SU-DHL-6 (cell line): Measurements from ENCODE around the gene ART5.

Experiments used
- H2AFZ ChIP-seq: fragments of 200-600 bp; sonication (generic); 2 replicates; pipeline ENCODE4 v1.6.1; 2014; ENCODE audit warnings: low read depth, mild to moderate bottlenecking, moderate library complexity, mixed read lengths, antibody characterized with exemption, low read length; ENCODE audit not compliant: severe bottlenecking
- H3F3A ChIP-seq: fragments of 200-600 bp; shearing (Covaris generic); 2 replicates; pipeline ENCODE4 v1.6.0; 2016; ENCODE audit warnings: antibody characterized with exemption, mild to moderate bottlenecking; ENCODE audit not compliant: insufficient read depth
- H3K27ac ChIP-seq: fragments of 200-600 bp; sonication (generic); 2 replicates; pipeline ENCODE4 v1.5.1; 2016; ENCODE audit warnings: low read depth, mild to moderate bottlenecking, low read length, moderate library complexity, mixed read lengths
- H3K27me3 ChIP-seq: fragments of 200-600 bp; sonication (generic), shearing (Covaris generic); 2 replicates; pipeline ENCODE4 v1.6.0; 2014; ENCODE audit warnings: mild to moderate bottlenecking, low read length
- H3K36me3 ChIP-seq: fragments of 200-600 bp; sonication (generic); 2 replicates; pipeline ENCODE4 v1.6.1; 2014; ENCODE audit warnings: mild to moderate bottlenecking, low read length, mixed read lengths
- H3K4me2 ChIP-seq: fragments of 300-600, 200-600 bp; shearing (Covaris generic), sonication (generic); 2 replicates; pipeline ENCODE4 v1.6.0; 2014; ENCODE audit warnings: low read length, low read depth, mild to moderate bottlenecking; ENCODE audit not compliant: poor library complexity, severe bottlenecking
- H3K4me3 ChIP-seq: fragments of 200-600 bp; sonication (generic); 2 replicates; pipeline ENCODE4 v1.5.1; 2014; ENCODE audit warnings: antibody characterized with exemption, low read length, mild to moderate bottlenecking, mixed read lengths; ENCODE audit not compliant: insufficient read depth, poor library complexity, severe bottlenecking
- H3K79me2 ChIP-seq: fragments of 200-600 bp; sonication (generic); 2 replicates; pipeline ENCODE4 v1.6.1; 2014; ENCODE audit warnings: mild to moderate bottlenecking, low read length, moderate library complexity; ENCODE audit not compliant: insufficient read depth
- H3K9ac ChIP-seq: fragments of 200-600 bp; sonication (generic); 2 replicates; pipeline ENCODE4 v1.7.0; 2014; ENCODE audit warnings: mild to moderate bottlenecking, low read length
- H3K9me2 ChIP-seq: fragments of 200-600 bp; sonication (generic); replicated peaks from 2 replicates; pipeline ENCODE4 v1.6.1; 2014; ENCODE audit warnings: low read length; ENCODE audit not compliant: insufficient read depth
- H3K9me3 ChIP-seq: fragments of 200-600 bp; sonication (generic); 2 replicates; pipeline ENCODE4 v1.6.1; 2014; ENCODE audit warnings: low read length, mixed read lengths; ENCODE audit not compliant: insufficient read depth
- H4K20me1 ChIP-seq: fragments of 200-600 bp; sonication (generic); 2 replicates; pipeline ENCODE4 v1.6.1; 2014; ENCODE audit warnings: low read depth, mild to moderate bottlenecking, antibody characterized with exemption, low read length, moderate library complexity, mixed read lengths
- CTCF ChIP-seq: fragments of 200-600 bp; sonication (generic); IDR thresholded peaks from one replicate; pipeline ENCODE4 v1.5.1; 2017; ENCODE audit warnings: antibody characterized with exemption, mild to moderate bottlenecking, low read length, moderate library complexity; ENCODE audit not compliant: insufficient read depth, poor library complexity, severe bottlenecking
- EZH2phosphoT487 ChIP-seq: fragments of 200-600 bp; sonication (generic), shearing (Covaris generic); conservative IDR thresholded peaks from 2 replicates; pipeline ENCODE4 v1.6.1; 2018; ENCODE audit warnings: mild to moderate bottlenecking, antibody characterized with exemption, low read length, moderate library complexity, mixed read lengths

The ART5 gene

DNA sequence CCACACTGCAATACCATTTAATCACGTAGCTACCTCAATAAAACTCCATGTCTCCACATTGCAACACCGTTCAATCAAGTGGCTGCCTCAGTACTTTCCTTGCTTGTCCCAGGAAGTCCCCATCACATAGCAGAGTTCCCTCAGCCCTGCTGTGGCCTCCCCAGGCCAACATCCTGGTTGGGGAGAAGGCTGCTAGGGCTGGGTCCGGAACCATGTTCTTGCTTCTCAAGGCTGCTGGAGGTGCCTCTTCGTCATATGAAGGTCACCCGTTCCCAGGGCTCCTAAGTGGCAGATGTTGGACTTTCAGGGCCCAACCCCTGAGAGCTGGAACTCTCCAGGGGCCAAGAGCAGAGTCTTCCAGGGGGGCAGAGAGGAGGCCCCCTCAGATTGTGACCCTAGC lies 3.3 kb downstream of the ART5 start:
- no peaks in the 10 kb centered on the region for H3K36me3 ChIP-seq
- no peaks in the 10 kb centered on the region for H3K9me2 ChIP-seq
- H3K79me2 ChIP-seq: no peaks in the 10 kb centered on the region
- no peak overlapping the region for H3K4me3 ChIP-seq
- no peak overlapping the region for H3K9ac ChIP-seq
- no peaks in the 10 kb centered on the region for H3K9me3 ChIP-seq
- TF ChIP-seq CTCF: no peak
- no peak for TF ChIP-seq EZH2phosphoT487
- no peak overlapping the region for H3K27ac ChIP-seq
- no peak overlapping the region for H3K4me2 ChIP-seq
- no peaks in the 10 kb centered on the region for H4K20me1 ChIP-seq
- H3K27me3 ChIP-seq: no peaks in the 10 kb centered on the region
- no peak overlapping the region for H2AFZ ChIP-seq
- no peaks in the 10 kb centered on the region for H3F3A ChIP-seq

GRCh38 chr11:3637201-3637600 lies 4.6 kb downstream of the ART5 start:
- Histone ChIP-seq H3K27me3 (no peaks in the 10 kb centered on the region), H3K9me3 (no peaks in the 10 kb centered on the region), H3K4me3 (no peak overlapping the region), H3K9ac (no peak overlapping the region), H3K36me3 (no peaks in the 10 kb centered on the region), H3K9me2 (no peaks in the 10 kb centered on the region), H3K27ac (no peak overlapping the region), H3K4me2 (no peak overlapping the region), H2AFZ (no peak overlapping the region), H3K79me2 (no peaks in the 10 kb centered on the region), H3F3A (no peaks in the 10 kb centered on the region), H4K20me1 (no peaks in the 10 kb centered on the region)
- TF ChIP-seq CTCF (no peak), EZH2phosphoT487 (no peak)

GRCh38 chr11:3635641-3636375 lies 6.0 kb downstream of the ART5 start:
- Histone ChIP-seq H3K36me3 (no peaks in the 10 kb centered on the region), H3K4me2 (no peak overlapping the region), H3K79me2 (no peaks in the 10 kb centered on the region), H3K9me2 (no peaks in the 10 kb centered on the region), H3K9ac (no peak overlapping the region), H4K20me1 (no peaks in the 10 kb centered on the region), H3K27ac (no peak overlapping the region), H2AFZ (no peak overlapping the region), H3K9me3 (no peaks in the 10 kb centered on the region), H3K27me3 (no peaks in the 10 kb centered on the region), H3K4me3 (no peak overlapping the region), H3F3A (no peaks in the 10 kb centered on the region)
- TF ChIP-seq EZH2phosphoT487: no peak
- no peak for TF ChIP-seq CTCF
